ENCODE data around the gene BOLA2.
"Not testable (repeated sequence)": the region's sequence is repeated elsewhere in the genome, so short reads cannot be mapped to it uniquely, and the experiment has no call there.

- TF ChIP-seq POLR2A (IDR thresholded peaks at IDR 0.05; ENCODE audit: low read length); CTCF (IDR thresholded peaks at IDR 0.05); EP300 (IDR thresholded peaks at IDR 0.05); JUNB (IDR thresholded peaks at IDR 0.05); ELK1 (IDR thresholded peaks at IDR 0.05; ENCODE audit: low read depth, low read length); MAX (IDR thresholded peaks at IDR 0.05); REST (IDR thresholded peaks at IDR 0.05); NPAS2 (CRISPR knock-in tag; IDR thresholded peaks at IDR 0.05; ENCODE audit: borderline replicate concordance): not testable (repeated sequence)
These were observed at the start of gene BOLA2, which contains the start of gene SLX1B for GRCh38 chr16:29454269-29454668.
